Activated naive CD8-positive, alpha-beta T cell treated with anti-CD3 and anti-CD28 coated beads, Interleukin-2, amount 10 ng/mL, durations not matched to agents 7 days and 5 days (primary cell): ENCODE measurements around the gene SLC48A1. TPM values are rescaled to one million over a fixed set of nuclear protein-coding genes. Genes with fewer than 3 reads are reported as not detected.

Experiments used
- ATAC-seq: fragments of 150-1000 bp; cut with Tn5 transposase; one replicate; pipeline ENCODE4 v1.10.0; 2021; ENCODE audit warnings: low read depth, moderate library complexity
- POLR2A ChIA-PET: fragments of 350-600 bp; sonication (Branson Sonifier 250); formaldehyde crosslinking; loops from one replicate; lab custom pipeline; 2021; ENCODE audit warnings: antibody characterized with exemption; lab: Charles Lee
- DNase-seq: peaks from one replicate; pipeline ENCODE4 v3.0.0; 2021
- H3K27ac Mint-ChIP-seq: one replicate; pipeline ENCODE4 v1.8.0; 2022; ENCODE audit warnings: mild to moderate bottlenecking, mixed read lengths
- H3K27me3 Mint-ChIP-seq: one replicate; pipeline ENCODE4 v1.8.0; 2022; ENCODE audit warnings: mild to moderate bottlenecking, moderate library complexity, mixed read lengths
- H3K36me3 Mint-ChIP-seq: one replicate; pipeline ENCODE4 v1.8.0; 2021; ENCODE audit warnings: mild to moderate bottlenecking, mixed read lengths
- H3K4me1 Mint-ChIP-seq: one replicate; pipeline ENCODE4 v1.8.0; 2021; ENCODE audit warnings: mixed read lengths
- H3K4me3 Mint-ChIP-seq: one replicate; pipeline ENCODE4 v1.8.0; 2022; ENCODE audit warnings: mild to moderate bottlenecking, moderate library complexity, mixed read lengths
- H3K9me3 Mint-ChIP-seq: one replicate; pipeline ENCODE4 v1.8.0; 2021; ENCODE audit warnings: mixed read lengths
- total RNA-seq, 2 experiments: library from RNA; stranded (reverse); gene quantifications; one replicate each; pipeline ENCODE4 v1.2.3, GENCODE V29; 2021

Gene SLC48A1
- total RNA-seq, 2 experiments from 2014 or later: 13.4 to 13.9 TPM

GRCh38 chr12:47818007-47818376 is 45.0 kb downstream of the SLC48A1 start:
- peaks cover 28% of the 10 kb centered on the region for H3K36me3 Mint-ChIP-seq

GRCh38 chr12:47818467-47819137 is 45.6 kb downstream of the SLC48A1 start:
- Mint-ChIP-seq H3K27ac (peak overlapping the region; percentile 98), H3K36me3 (peaks cover 24% of the 10 kb centered on the region), H3K9me3 (no peaks in the 10 kb centered on the region), H3K4me3 (peak overlapping the region; percentile 88), H3K4me1 (peaks cover 54% of the 10 kb centered on the region), H3K27me3 (no peaks in the 10 kb centered on the region)
- peak; percentile 75 for DNase-seq
- peak; percentile 23 for ATAC-seq
- POLR2A ChIA-PET: interaction anchor here (0.6 to 11.3 kb wide), 11 partner anchors 13 to 1042 kb away, joined by 3 to 428 read pairs (median 6); partner anchors contain the start of gene RPAP3

More at GRCh38 chr12:47818007-47818376, 45.0 kb downstream of the SLC48A1 start:
- peaks cover 54% of the 10 kb centered on the region for H3K4me1 Mint-ChIP-seq
- H3K27ac Mint-ChIP-seq: peak overlapping the region; percentile 98
- ATAC-seq: no peak
- H3K27me3 Mint-ChIP-seq: no peaks in the 10 kb centered on the region
- peak overlapping the region; percentile 88 for H3K4me3 Mint-ChIP-seq
- POLR2A ChIA-PET: interaction anchor here (0.6 to 11.3 kb wide), 12 partner anchors 14 to 1042 kb away, joined by 3 to 428 read pairs (median 6); no protein-coding TSS in a partner anchor
- DNase-seq: no peak
- H3K9me3 Mint-ChIP-seq: no peaks in the 10 kb centered on the region

DNA sequence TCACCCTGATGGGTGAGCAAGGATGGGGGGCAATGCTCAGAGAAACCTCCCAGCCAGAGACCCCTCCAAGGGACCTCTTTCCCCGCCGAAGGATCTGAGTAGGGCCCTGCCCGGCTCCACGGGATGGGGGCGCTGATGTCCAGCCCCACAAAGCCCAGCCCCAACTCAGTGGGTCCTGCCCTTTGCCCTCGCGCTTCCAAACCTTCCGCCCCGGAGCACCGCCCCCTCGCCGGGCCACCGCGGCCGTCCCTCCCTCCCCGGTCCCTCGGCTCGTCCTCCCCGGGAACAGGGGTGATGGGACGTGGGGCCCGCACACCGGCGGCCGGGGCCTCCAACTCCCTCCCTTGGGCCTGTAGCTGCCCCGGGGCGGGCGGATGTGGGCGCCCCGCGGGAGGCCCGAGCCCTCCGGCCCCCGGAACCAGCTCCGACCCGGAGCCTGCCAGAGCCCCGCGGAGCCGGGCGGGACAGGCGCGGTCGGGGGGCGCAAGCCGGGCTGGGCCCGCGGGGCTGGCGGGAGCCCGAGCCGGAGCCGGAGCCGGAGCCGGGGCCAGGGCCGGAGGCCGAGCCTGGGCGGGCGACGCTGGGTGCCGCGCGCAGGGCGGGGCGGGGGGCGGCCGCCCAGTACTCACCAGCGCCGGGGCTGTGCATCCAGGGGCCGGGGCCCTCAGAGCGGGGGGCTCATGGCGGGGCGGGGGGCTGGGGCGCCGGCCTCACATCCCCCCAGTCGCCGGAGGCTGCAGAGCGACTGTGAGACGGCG is 46.3 kb downstream of the SLC48A1 start:
- H3K4me1 Mint-ChIP-seq: peaks cover 57% of the 10 kb centered on the region
- DNase-seq (peak; percentile 77), ATAC-seq (peak; percentile 23)
- no peaks in the 10 kb centered on the region for H3K27me3 Mint-ChIP-seq
- H3K27ac Mint-ChIP-seq: peak overlapping the region; percentile 98
- POLR2A ChIA-PET: interaction anchor here (0.7 to 11.3 kb wide), 8 partner anchors 12 to 113 kb away, joined by 3 to 428 read pairs (median 10); partner anchors contain the start of gene RPAP3
- H3K4me3 Mint-ChIP-seq: peak overlapping the region; percentile 88
- H3K9me3 Mint-ChIP-seq: no peaks in the 10 kb centered on the region
- peaks cover 23% of the 10 kb centered on the region for H3K36me3 Mint-ChIP-seq

DNA sequence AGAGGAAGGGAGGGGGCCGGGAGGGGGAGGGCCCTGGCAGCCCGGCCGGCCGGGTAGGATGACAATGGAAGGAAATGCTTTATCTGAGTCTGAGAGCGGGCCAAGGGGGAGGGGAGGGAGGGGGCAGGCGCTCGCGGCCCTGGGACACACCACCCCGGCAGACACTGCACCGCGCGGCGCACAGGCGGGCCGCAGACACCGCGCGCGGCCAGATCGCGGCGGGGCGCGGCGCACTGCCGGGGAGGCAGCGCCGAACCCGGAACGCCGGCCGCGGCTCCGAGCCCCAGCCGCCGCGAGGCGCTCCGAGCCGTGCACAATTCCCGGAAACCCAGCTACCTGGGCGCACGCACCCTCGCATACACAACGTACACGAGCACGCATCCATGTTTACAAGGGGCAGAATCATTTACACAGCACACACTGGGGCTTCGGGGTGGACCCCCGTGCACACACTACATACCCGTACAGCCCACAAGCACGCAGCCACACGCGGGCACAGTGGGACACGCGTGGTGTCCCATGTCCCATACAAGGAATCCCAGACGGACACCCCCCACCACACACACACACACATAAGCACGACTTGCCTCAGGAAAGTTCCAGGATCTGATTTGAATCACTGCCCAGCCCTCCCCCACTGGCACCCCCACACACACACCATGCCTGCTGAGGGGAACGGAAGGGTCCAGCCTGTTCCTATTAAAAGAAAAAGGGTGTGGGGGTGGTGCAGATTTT is 47.0 kb downstream of the SLC48A1 start, which contains the start of gene HDAC7:
Gene HDAC7, minus strand, starts transcription at position 8 of the 735 bp plus-strand sequence. CDS start 118 bp downstream, outside the sequence.
- H3K4me3 Mint-ChIP-seq: peak within 1 kb of the TSS; percentile 89
- POLR2A ChIA-PET: interaction anchor here (0.6 to 11.3 kb wide), 8 partner anchors 8 to 114 kb away, joined by 3 to 428 read pairs (median 6); partner anchors contain the start of gene RPAP3

DNA sequence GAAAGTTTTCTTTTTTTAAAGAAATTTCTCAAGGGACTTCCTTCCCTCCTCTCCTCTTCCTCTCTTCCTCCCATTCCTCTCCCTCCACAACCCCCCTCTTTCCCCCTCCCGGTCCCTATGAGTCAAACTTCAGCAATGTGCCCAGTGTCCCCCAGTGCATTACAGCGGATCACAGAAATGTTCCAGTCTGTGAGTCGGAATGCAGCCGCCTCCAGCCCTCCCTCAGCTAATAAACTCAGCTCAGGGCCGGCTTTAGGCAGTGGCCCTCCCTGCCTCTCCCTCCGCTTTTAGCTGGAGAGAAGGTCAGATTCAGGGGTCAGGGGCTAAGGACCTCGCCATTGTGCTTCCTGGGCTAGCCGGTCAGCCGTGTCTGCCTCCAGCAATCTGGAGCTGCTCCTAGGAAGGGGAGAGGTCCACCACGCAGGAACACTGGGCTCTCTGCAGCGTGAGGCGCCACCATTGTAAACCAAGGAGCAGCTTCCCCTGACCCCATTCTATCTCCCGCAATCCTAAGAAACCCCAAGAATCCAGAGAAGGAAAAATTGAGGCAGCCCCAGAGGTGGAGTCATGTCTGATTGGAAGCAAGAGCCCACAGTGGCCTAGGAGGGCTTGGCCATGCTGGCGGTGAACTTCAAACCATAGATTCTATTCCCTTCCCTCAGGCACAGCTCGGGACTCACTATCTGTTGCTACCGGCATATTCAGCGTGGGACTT is 47.8 kb downstream of the SLC48A1 start:
- ATAC-seq (no peak), DNase-seq (no peak)
- peaks cover 59% of the 10 kb centered on the region for H3K4me1 Mint-ChIP-seq
- H3K27me3 Mint-ChIP-seq: no peaks in the 10 kb centered on the region
- peak overlapping the region; percentile 89 for H3K4me3 Mint-ChIP-seq
- peak overlapping the region; percentile 91 for H3K27ac Mint-ChIP-seq
- H3K36me3 Mint-ChIP-seq: peaks cover 15% of the 10 kb centered on the region
- H3K9me3 Mint-ChIP-seq: no peaks in the 10 kb centered on the region
- POLR2A ChIA-PET: interaction anchor here (0.6 to 11.3 kb wide), 5 partner anchors 8 to 55 kb away, joined by 3 to 428 read pairs (median 4); no protein-coding TSS in a partner anchor

More for the DNA sequence above, 47.0 kb downstream of the SLC48A1 start, which contains the start of gene HDAC7:
- peaks cover 17% of the 10 kb centered on the region for H3K36me3 Mint-ChIP-seq
- H3K27me3 Mint-ChIP-seq: no peaks in the 10 kb centered on the region
- peak within 1 kb of the TSS; percentile 98 for H3K27ac Mint-ChIP-seq
- no peaks in the 10 kb centered on the region for H3K9me3 Mint-ChIP-seq
- H3K4me1 Mint-ChIP-seq: peaks cover 58% of the 10 kb centered on the region
- peak; percentile 81 for DNase-seq
- ATAC-seq: peak; percentile 58

GRCh38 chr12:47821346-47821706 is 48.3 kb downstream of the SLC48A1 start:
- Mint-ChIP-seq H3K4me3 (no peak overlapping the region), H3K4me1 (peaks cover 56% of the 10 kb centered on the region), H3K9me3 (no peaks in the 10 kb centered on the region), H3K36me3 (peaks cover 15% of the 10 kb centered on the region), H3K27ac (peak overlapping the region; percentile 91), H3K27me3 (no peaks in the 10 kb centered on the region)
- POLR2A ChIA-PET: interaction anchor here (1.0 to 11.3 kb wide), 4 partner anchors 8 to 18 kb away, joined by 4 to 428 read pairs (median 156); no protein-coding TSS in a partner anchor
- ATAC-seq (no peak), DNase-seq (no peak)

GRCh38 chr12:47822401-47822800 is 49.4 kb downstream of the SLC48A1 start:
- H3K4me3 Mint-ChIP-seq: no peak overlapping the region
- POLR2A ChIA-PET: interaction anchor here (2.0 to 11.3 kb wide), 3 partner anchors 9 to 20 kb away, joined by 13 to 428 read pairs (median 298); no protein-coding TSS in a partner anchor
- peaks cover 54% of the 10 kb centered on the region for H3K4me1 Mint-ChIP-seq
- H3K27ac Mint-ChIP-seq: peak overlapping the region; percentile 55
- DNase-seq: no peak
- no peaks in the 10 kb centered on the region for H3K9me3 Mint-ChIP-seq
- H3K36me3 Mint-ChIP-seq: peaks cover 10% of the 10 kb centered on the region
- H3K27me3 Mint-ChIP-seq: no peaks in the 10 kb centered on the region
- ATAC-seq: no peak

- Mint-ChIP-seq H3K36me3 (peaks cover 10% of the 10 kb centered on the region), H3K27me3 (no peaks in the 10 kb centered on the region), H3K4me1 (peaks cover 54% of the 10 kb centered on the region), H3K9me3 (no peaks in the 10 kb centered on the region), H3K4me3 (no peak overlapping the region), H3K27ac (peak overlapping the region; percentile 14)
- ATAC-seq (no peak), DNase-seq (no peak)
- POLR2A ChIA-PET: interaction anchor here (0.7 to 11.3 kb wide), 4 partner anchors 9 to 67 kb away, joined by 3 to 428 read pairs (median 156); no protein-coding TSS in a partner anchor
Observed at GRCh38 chr12:47822863-47823262, 49.8 kb downstream of the SLC48A1 start.

- peak overlapping the region; percentile 91 for H3K27ac Mint-ChIP-seq
- DNase-seq (no peak), ATAC-seq (no peak)
- no peaks in the 10 kb centered on the region for H3K27me3 Mint-ChIP-seq
- peaks cover 3% of the 10 kb centered on the region for H3K36me3 Mint-ChIP-seq
- H3K9me3 Mint-ChIP-seq: no peaks in the 10 kb centered on the region
- POLR2A ChIA-PET: interaction anchor here (0.6 to 7.3 kb wide), 8 partner anchors 8 to 740 kb away, joined by 3 to 298 read pairs (median 8); no protein-coding TSS in a partner anchor
- H3K4me3 Mint-ChIP-seq: peak overlapping the region; percentile 52
- peaks cover 57% of the 10 kb centered on the region for H3K4me1 Mint-ChIP-seq
Observed at GRCh38 chr12:47823422-47824086, 50.5 kb downstream of the SLC48A1 start.

DNA sequence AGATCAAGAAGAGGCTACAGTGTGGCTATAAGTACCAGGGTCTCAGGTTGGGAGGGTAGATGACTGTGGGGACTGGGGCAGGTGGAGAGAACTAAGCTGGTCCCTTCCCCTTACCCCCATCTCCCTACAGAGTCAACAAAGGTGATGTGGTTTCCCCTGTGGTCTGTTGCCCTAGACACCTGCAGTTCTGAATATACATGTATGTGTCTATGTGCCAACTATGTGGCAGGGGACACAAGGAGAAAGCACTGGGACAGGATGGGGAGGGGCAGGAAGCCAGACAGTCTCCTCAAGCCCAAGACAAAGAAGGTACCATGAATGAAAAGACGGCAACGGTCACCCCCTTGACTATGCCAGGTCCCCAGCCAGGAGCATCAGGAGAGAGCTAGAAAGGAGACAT is 51.2 kb downstream of the SLC48A1 start:
- DNase-seq (no peak), ATAC-seq (peak; percentile 3)
- Mint-ChIP-seq H3K27ac (peak overlapping the region; percentile 91), H3K4me3 (peak overlapping the region; percentile 52), H3K27me3 (no peaks in the 10 kb centered on the region), H3K9me3 (no peaks in the 10 kb centered on the region), H3K4me1 (peaks cover 62% of the 10 kb centered on the region), H3K36me3 (peaks cover 2% of the 10 kb centered on the region)
- POLR2A ChIA-PET: interaction anchor here (0.6 to 2.0 kb wide), 6 partner anchors 9 to 741 kb away, joined by 3 to 18 read pairs (median 4); no protein-coding TSS in a partner anchor

- no peak for DNase-seq
- POLR2A ChIA-PET: interaction anchor here (1.1 to 2.0 kb wide), 4 partner anchors 8 to 17 kb away, joined by 3 to 18 read pairs (median 8); no protein-coding TSS in a partner anchor
Observed at GRCh38 chr12:47824635-47825034, 51.6 kb downstream of the SLC48A1 start.

More at GRCh38 chr12:47824635-47825034, 51.6 kb downstream of the SLC48A1 start:
- Mint-ChIP-seq H3K27ac (peak overlapping the region; percentile 91), H3K27me3 (no peaks in the 10 kb centered on the region), H3K9me3 (no peaks in the 10 kb centered on the region), H3K4me1 (peaks cover 66% of the 10 kb centered on the region), H3K36me3 (peaks cover 2% of the 10 kb centered on the region), H3K4me3 (peak overlapping the region; percentile 52)
- no peak for ATAC-seq
